Endothelial cell of umbilical vein (primary cell): ENCODE measurements around the gene CXCL14. TPM values are rescaled to one million over a fixed set of nuclear protein-coding genes. Genes with fewer than 3 reads are reported as not detected.

Source experiments
- BruUV-seq: library from RNA; stranded (reverse); fragments of 400-500 nt; replicated peaks from 2 replicates; lab custom pipeline; 2021; lab: Mats Ljungman, UMichigan
- CTCF ChIA-PET: fragments of 300-600, 350-600 bp; sonication (Branson Sonifier 250); formaldehyde crosslinking; loops from one replicate; lab custom pipeline; 2021; ENCODE audit warnings: antibody characterized with exemption, inconsistent platforms; lab: Charles Lee
- POLR2A ChIA-PET: fragments of 300-600, 350-600 bp; sonication (Branson Sonifier 250); formaldehyde crosslinking; loops from one replicate; lab custom pipeline; 2021; ENCODE audit warnings: antibody characterized with exemption, inconsistent platforms; lab: Charles Lee
- DNase-seq: peaks from one replicate; pipeline ENCODE4 v3.0.0-alpha.2; 2011; ENCODE audit warnings: low read depth, low spot score
- FAIRE-seq: peaks from 2 replicates; lab custom pipeline; 2011; peaks lifted over from hg19 to GRCh38; lab: Jason Lieb, UNC
- H2AFZ ChIP-seq: 2 replicates; pipeline ENCODE4 v1.6.0; 2012; ENCODE audit warnings: low read depth, low read length, control low read depth, inconsistent platforms
- H3K27ac ChIP-seq: 2 replicates; pipeline ENCODE4 v1.5.1; 2011; ENCODE audit warnings: low read depth, mild to moderate bottlenecking, control low read depth, low read length, moderate library complexity; ENCODE audit not compliant: insufficient read depth
- H3K27me3 ChIP-seq, 2 experiments: 2 replicates each; pipeline versions ENCODE4 v1.6.0 to v1.6.1; 2011; ENCODE audit warnings: low read length in 2 of 2, mixed read lengths in 1 of 2; ENCODE audit not compliant: control insufficient read depth in 2 of 2, insufficient read depth in 2 of 2
- H3K36me3 ChIP-seq, 2 experiments: 2 replicates in 1 of 2; 3 replicates in 1 of 2; pipeline ENCODE4 v1.5.1; 2011; ENCODE audit warnings: low read length in 2 of 2, mild to moderate bottlenecking in 1 of 2, moderate library complexity in 1 of 2; ENCODE audit not compliant: control insufficient read depth in 2 of 2, insufficient read depth in 2 of 2; ENCODE audit errors: extremely low read depth in 1 of 2
- H3K4me1 ChIP-seq: 3 replicates; pipeline ENCODE4 v1.5.1; 2011; ENCODE audit warnings: mild to moderate bottlenecking, low read length; ENCODE audit not compliant: control insufficient read depth, insufficient read depth; ENCODE audit errors: extremely low read depth
- H3K4me2 ChIP-seq: 2 replicates; pipeline ENCODE4 v1.6.1; 2011; ENCODE audit warnings: low read length, control low read depth, mixed read lengths; ENCODE audit not compliant: insufficient read depth
- H3K4me3 ChIP-seq, 3 experiments: fragments of 200-600 bp in 1 of 3; sonication (generic), shearing (Covaris generic) in 1 of 3; replicated peaks in 1 of 3; 2 replicates each; pipeline ENCODE4 v1.5.1; 2011 to 2016; ENCODE audit warnings: control low read depth in 3 of 3, low read length in 3 of 3, mild to moderate bottlenecking in 2 of 3, inconsistent platforms in 1 of 3, low read depth in 1 of 3, moderate library complexity in 1 of 3; ENCODE audit not compliant: insufficient read depth in 1 of 3
- H3K79me2 ChIP-seq: 2 replicates; pipeline ENCODE4 v1.6.0; 2012; ENCODE audit warnings: low read length, inconsistent platforms; ENCODE audit not compliant: control insufficient read depth, insufficient read depth
- H3K9ac ChIP-seq: replicated peaks from 2 replicates; pipeline ENCODE3; 2011; ENCODE audit warnings: low read length, control low read depth; ENCODE audit not compliant: insufficient read depth; ENCODE audit errors: extremely low read depth
- H3K9me1 ChIP-seq: replicated peaks from 3 replicates; pipeline ENCODE4 v1.6.0; 2011; ENCODE audit warnings: mild to moderate bottlenecking, low read length; ENCODE audit not compliant: control insufficient read depth, insufficient read depth; ENCODE audit errors: extremely low read depth
- H3K9me3 ChIP-seq: replicated peaks from 2 replicates; pipeline ENCODE4 v1.5.1; 2012; ENCODE audit warnings: low read length, inconsistent platforms; ENCODE audit not compliant: control insufficient read depth, insufficient read depth
- H4K20me1 ChIP-seq: replicated peaks from 2 replicates; pipeline ENCODE3; 2011; ENCODE audit warnings: mild to moderate bottlenecking, low read length; ENCODE audit not compliant: control insufficient read depth, insufficient read depth; ENCODE audit errors: extremely low read depth
- CTCF ChIP-seq, 2 donors: IDR thresholded peaks; 1 replicate in 1 of 2; 2 replicates in 1 of 2; pipeline ENCODE4 v1.5.1; 2011; ENCODE audit warnings: low read length in 2 of 2, mild to moderate bottlenecking in 2 of 2, moderate library complexity in 2 of 2, control low read depth in 1 of 2, inconsistent platforms in 1 of 2, low read depth in 1 of 2; ENCODE audit not compliant: insufficient read depth in 1 of 2; ENCODE audit errors: extremely low read depth in 1 of 2
- EZH2 ChIP-seq: IDR thresholded peaks from 2 replicates; pipeline ENCODE4 v1.6.1; 2012; ENCODE audit warnings: borderline replicate concordance, low read depth, mild to moderate bottlenecking, moderate library complexity, low read length, inconsistent platforms; ENCODE audit not compliant: severe bottlenecking
- FOS ChIP-seq: IDR thresholded peaks from 2 replicates; pipeline ENCODE4 v1.6.1; 2011; ENCODE audit warnings: mild to moderate bottlenecking, low read length, moderate library complexity, borderline replicate concordance; ENCODE audit not compliant: insufficient read depth
- GATA2 ChIP-seq: IDR thresholded peaks from 2 replicates; pipeline ENCODE4 v1.7.0; 2011; ENCODE audit warnings: low read depth, mild to moderate bottlenecking, moderate library complexity, mixed read lengths, low read length; ENCODE audit not compliant: insufficient read length, insufficient read depth
- JUN ChIP-seq: IDR thresholded peaks from 2 replicates; pipeline ENCODE4 v1.6.1; 2011; ENCODE audit warnings: borderline replicate concordance, low read depth; ENCODE audit not compliant: insufficient read length, insufficient read depth
- MAX ChIP-seq: IDR thresholded peaks from 2 replicates; pipeline ENCODE4 v1.6.1; 2011; ENCODE audit not compliant: insufficient read depth, insufficient read length
- MYC ChIP-seq: IDR thresholded peaks from one replicate; pipeline ENCODE4 v1.6.1; 2011; ENCODE audit warnings: mild to moderate bottlenecking, low read depth, low read length
- POLR2A ChIP-seq: IDR thresholded peaks from 2 replicates; pipeline ENCODE4 v1.6.1; 2012; ENCODE audit warnings: low read depth, mild to moderate bottlenecking, control low read depth, low read length
- POLR2AphosphoS5 ChIP-seq: IDR thresholded peaks from 2 replicates; pipeline ENCODE4 v1.6.1; 2012; ENCODE audit warnings: low read depth, mild to moderate bottlenecking, control low read depth, low read length, moderate library complexity; ENCODE audit not compliant: insufficient read depth
- dilution Hi-C: fragments of 300-500 bp; cut with MboI; formaldehyde crosslinking; loops from one replicate; pipeline ENCODE4 v1.15.0; 2019; ENCODE audit warnings: low sequenced_read_pairs; ENCODE audit not compliant: extremely low pct_ligation_motif_present
- intact Hi-C: fragments of 100-400 bp; cut with micrococcal nuclease; formaldehyde crosslinking; loops from one replicate; pipeline ENCODE4 v1.10.0; 2022
- polyA plus RNA-seq, 4 experiments: library from polyadenylated mRNA; depleted of rRNA in 3 of 4; stranded (reverse) in 3 of 4; unstranded in 1 of 4; fragments of >200 nt; gene quantifications; 2 replicates each; pipeline versions ENCODE4 v1.2.1 to v1.2.3, GENCODE V29; 2011 to 2012; ENCODE audit warnings: missing spikeins in 1 of 4
- total RNA-seq: library from RNA; stranded (reverse); gene quantifications from 2 replicates; pipeline ENCODE4 v1.2.3, GENCODE V29; 2021

CXCL14 gene
- total and polyA plus RNA-seq, 2 donors (not counting 3 experiments of a cell fraction or from before 2014, with no cell fraction given), result not detected

- Histone ChIP-seq H3K36me3 (no peaks in the 10 kb centered on the region), H3K79me2 (no peaks in the 10 kb centered on the region), H3K4me1 (no peaks in the 10 kb centered on the region), H3K9ac (no peak overlapping the region), H3K27me3 (no peaks in the 10 kb centered on the region), H3K4me3 (no peak overlapping the region), H3K9me1 (no peaks in the 10 kb centered on the region), H3K27ac (no peak overlapping the region), H4K20me1 (no peaks in the 10 kb centered on the region), H2AFZ (no peak overlapping the region), H3K9me3 (no peaks in the 10 kb centered on the region), H3K4me2 (no peak overlapping the region)
- dilution Hi-C loops (no loop called here), intact Hi-C loops (no loop called here)
- no peak for DNase-seq
- TF ChIP-seq GATA2 (no peak), POLR2A (no peak), POLR2AphosphoS5 (no peak), MYC (no peak), MAX (no peak), JUN (no peak), CTCF (IDR thresholded peaks at IDR 0.05; ENCODE audit: extremely low read depth in 1 of 2, insufficient read depth in 1 of 2, low read depth in 1 of 2, low read length in 2 of 2) (no peak), FOS (no peak), EZH2 (no peak)
- ChIA-PET CTCF (no interaction called here), POLR2A (no interaction called here)
- FAIRE-seq, result no peak
- no TSS peak for BruUV-seq
Observed at GRCh38 chr5:135626636-135627035, 47.8 kb upstream of the CXCL14 start.
